HL-60 (cell line): Measurements from ENCODE around the gene AKAP13.

Experiments used
- DNase-seq, 2 experiments: peaks; one replicate each; pipeline ENCODE4 v3.0.0-alpha.2; 2010 to 2020; ENCODE audit warnings: low read depth in 1 of 2, low spot score in 1 of 2
- H3K27ac ChIP-seq: fragments of 250-450 bp; sonication (Bioruptor Pico); replicated peaks from 2 replicates; pipeline ENCODE4 v1.5.1; 2020; ENCODE audit warnings: mild to moderate bottlenecking, moderate library complexity
- H3K27me3 ChIP-seq: fragments of 250-450 bp; sonication (Bioruptor Pico); 2 replicates; pipeline ENCODE4 v1.5.1; 2021; ENCODE audit warnings: mild to moderate bottlenecking, moderate library complexity; ENCODE audit not compliant: insufficient read depth, poor library complexity, severe bottlenecking
- H3K4me3 ChIP-seq: replicated peaks from 2 replicates; pipeline ENCODE4 v1.5.1; 2011; ENCODE audit warnings: mild to moderate bottlenecking, control low read depth, low read length; ENCODE audit not compliant: insufficient read depth
- GABPA ChIP-seq: IDR thresholded peaks from 2 replicates; pipeline ENCODE4 v1.6.1; 2012; ENCODE audit warnings: low read depth
- POLR2AphosphoS5 ChIP-seq: IDR thresholded peaks from 2 replicates; pipeline ENCODE4 v1.6.1; 2012; ENCODE audit warnings: low read depth
- SPI1 ChIP-seq: IDR thresholded peaks from 2 replicates; pipeline ENCODE4 v1.6.1; 2012; ENCODE audit warnings: low read depth, mild to moderate bottlenecking, borderline replicate concordance
- TF ChIP-seq, protein P1 (sequence below): IDR thresholded peaks from one replicate; pipeline ENCODE4 v1.5.1; 2011; ENCODE audit warnings: low read length, control low read depth, inconsistent platforms; ENCODE audit not compliant: insufficient read depth
- TF ChIP-seq, protein P2 (sequence below): IDR thresholded peaks from 2 replicates; pipeline ENCODE4 v1.6.1; 2012; ENCODE audit warnings: low read depth; ENCODE audit not compliant: insufficient replicate concordance

AKAP13 gene

DNA sequence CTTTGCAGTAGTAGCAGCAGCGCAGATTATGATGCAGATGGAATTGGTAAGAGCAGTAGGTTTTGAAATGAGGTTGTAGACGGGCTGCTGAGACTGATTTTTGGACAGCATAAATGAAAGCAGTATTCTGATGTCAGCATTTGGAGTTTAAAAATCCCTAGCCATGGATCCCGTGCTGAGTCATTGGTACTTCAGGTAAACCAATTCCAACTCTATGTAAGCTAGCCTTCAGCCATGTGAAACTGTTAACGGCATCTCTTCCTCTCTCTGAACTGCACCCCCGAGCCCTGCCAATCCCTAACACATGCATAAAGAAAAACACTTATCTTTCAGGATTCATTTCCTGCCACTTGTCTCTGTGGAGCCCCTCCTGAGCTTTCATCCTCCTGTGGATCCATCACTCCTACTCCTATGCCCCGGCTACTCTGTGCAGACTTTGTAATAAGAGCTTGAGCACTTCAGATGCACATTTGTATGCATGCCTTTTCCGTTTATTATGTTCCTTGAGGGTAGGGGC, 119.0 kb downstream of the AKAP13 start:
- DNase-seq, result no peak
- Histone ChIP-seq H3K27me3 (no peaks in the 10 kb centered on the region), H3K27ac (no peak overlapping the region)

DNA sequence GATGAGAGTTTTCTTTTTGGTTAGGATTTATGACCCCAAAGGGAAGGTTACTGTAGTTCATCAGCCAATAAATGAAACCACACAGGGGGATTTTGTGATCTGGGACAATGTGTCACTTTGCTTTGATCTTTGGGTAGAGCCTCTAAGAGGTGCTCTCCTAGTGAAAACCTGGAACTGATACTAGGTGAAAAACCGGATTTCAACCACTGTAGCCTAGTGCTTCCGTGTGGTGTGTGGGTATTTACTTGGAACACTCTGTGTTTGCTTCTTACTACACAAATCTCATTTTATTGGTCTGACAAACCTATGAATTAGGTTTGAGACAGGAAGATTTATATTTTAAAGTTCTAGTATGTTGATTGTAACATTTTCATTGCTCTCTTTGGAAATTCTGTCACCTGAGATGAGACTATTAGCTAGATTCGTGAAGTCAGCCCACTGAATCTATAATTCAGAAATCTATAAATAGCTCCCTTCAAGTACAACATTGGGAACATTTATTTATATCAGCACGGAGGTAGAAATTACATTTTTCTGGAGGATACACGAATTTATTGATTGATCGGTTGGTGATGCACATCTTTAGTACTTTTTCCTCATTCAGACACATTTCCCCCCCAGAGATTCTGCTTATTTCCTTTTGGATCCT, 119.8 kb downstream of the AKAP13 start:
- no peaks in the 10 kb centered on the region for H3K27me3 ChIP-seq
- H3K4me3 ChIP-seq, result no peak overlapping the region
- no peak for DNase-seq
- H3K27ac ChIP-seq, result no peak overlapping the region
- TF ChIP-seq POLR2AphosphoS5 (no peak), GABPA (no peak), SPI1 (no peak)
- TF ChIP-seq, protein P1, sequence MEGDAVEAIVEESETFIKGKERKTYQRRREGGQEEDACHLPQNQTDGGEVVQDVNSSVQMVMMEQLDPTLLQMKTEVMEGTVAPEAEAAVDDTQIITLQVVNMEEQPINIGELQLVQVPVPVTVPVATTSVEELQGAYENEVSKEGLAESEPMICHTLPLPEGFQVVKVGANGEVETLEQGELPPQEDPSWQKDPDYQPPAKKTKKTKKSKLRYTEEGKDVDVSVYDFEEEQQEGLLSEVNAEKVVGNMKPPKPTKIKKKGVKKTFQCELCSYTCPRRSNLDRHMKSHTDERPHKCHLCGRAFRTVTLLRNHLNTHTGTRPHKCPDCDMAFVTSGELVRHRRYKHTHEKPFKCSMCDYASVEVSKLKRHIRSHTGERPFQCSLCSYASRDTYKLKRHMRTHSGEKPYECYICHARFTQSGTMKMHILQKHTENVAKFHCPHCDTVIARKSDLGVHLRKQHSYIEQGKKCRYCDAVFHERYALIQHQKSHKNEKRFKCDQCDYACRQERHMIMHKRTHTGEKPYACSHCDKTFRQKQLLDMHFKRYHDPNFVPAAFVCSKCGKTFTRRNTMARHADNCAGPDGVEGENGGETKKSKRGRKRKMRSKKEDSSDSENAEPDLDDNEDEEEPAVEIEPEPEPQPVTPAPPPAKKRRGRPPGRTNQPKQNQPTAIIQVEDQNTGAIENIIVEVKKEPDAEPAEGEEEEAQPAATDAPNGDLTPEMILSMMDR, result no peak
- TF ChIP-seq, protein P2, sequence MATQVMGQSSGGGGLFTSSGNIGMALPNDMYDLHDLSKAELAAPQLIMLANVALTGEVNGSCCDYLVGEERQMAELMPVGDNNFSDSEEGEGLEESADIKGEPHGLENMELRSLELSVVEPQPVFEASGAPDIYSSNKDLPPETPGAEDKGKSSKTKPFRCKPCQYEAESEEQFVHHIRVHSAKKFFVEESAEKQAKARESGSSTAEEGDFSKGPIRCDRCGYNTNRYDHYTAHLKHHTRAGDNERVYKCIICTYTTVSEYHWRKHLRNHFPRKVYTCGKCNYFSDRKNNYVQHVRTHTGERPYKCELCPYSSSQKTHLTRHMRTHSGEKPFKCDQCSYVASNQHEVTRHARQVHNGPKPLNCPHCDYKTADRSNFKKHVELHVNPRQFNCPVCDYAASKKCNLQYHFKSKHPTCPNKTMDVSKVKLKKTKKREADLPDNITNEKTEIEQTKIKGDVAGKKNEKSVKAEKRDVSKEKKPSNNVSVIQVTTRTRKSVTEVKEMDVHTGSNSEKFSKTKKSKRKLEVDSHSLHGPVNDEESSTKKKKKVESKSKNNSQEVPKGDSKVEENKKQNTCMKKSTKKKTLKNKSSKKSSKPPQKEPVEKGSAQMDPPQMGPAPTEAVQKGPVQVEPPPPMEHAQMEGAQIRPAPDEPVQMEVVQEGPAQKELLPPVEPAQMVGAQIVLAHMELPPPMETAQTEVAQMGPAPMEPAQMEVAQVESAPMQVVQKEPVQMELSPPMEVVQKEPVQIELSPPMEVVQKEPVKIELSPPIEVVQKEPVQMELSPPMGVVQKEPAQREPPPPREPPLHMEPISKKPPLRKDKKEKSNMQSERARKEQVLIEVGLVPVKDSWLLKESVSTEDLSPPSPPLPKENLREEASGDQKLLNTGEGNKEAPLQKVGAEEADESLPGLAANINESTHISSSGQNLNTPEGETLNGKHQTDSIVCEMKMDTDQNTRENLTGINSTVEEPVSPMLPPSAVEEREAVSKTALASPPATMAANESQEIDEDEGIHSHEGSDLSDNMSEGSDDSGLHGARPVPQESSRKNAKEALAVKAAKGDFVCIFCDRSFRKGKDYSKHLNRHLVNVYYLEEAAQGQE, result no peak

More for the DNA sequence above, 119.0 kb downstream of the AKAP13 start:
- TF ChIP-seq POLR2AphosphoS5, result no peak
- TF ChIP-seq, protein P1, result no peak
- TF ChIP-seq SPI1, result no peak
- TF ChIP-seq GABPA, result no peak
- TF ChIP-seq, protein P2, result no peak
- H3K4me3 ChIP-seq, result no peak overlapping the region

DNA sequence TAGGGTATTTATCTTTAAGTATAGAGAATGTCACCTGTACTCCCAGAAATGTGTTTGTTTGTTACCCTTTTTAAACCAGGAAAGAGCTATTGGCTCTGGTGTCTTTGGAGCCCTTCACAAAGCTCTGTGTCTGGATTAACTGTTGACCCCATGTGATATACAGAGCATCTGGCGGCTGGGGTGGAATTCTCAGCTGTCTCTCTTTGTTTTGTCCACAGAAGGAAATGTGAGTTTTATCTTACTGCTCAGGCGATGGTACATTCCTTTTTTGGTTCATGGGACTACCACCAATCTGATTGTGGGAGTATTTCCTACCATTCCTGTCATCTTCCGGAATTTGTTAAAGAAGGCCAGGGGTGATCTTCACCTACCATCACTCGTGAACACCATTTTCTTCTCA, 120.3 kb downstream of the AKAP13 start:
- no peak overlapping the region for H3K27ac ChIP-seq
- no peak for DNase-seq
- H3K4me3 ChIP-seq, result no peak overlapping the region
- TF ChIP-seq POLR2AphosphoS5, result no peak
- TF ChIP-seq GABPA, result no peak
- TF ChIP-seq, protein P1, result no peak
- TF ChIP-seq, protein P2, result no peak
- no peak for TF ChIP-seq SPI1
- no peaks in the 10 kb centered on the region for H3K27me3 ChIP-seq
